ENCODE results near the gene PLEKHN1.
"Not testable (repeated sequence)": the region's sequence is repeated elsewhere in the genome, so short reads cannot be mapped to it uniquely, and the experiment has no call there.

Gene PLEKHN1

DNA sequence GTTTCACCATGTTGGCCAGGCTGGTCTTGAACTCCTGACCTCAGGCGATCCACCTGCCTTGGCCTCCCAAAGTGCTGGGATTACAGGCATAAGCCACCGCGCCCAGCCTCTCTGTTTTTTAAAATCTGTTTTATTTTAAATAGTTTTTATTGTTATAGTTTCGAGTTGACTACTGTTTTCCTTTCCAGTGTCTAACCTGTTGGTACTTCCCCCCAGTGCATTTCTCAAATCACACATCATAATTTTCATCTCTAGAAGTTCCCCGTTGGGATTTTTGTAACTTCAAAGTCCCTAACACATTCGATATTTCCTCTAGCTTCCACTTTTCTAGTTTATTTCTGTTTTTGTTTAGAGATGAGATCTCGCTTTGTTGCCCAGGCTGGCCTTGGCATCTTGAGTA, 26.1 kb downstream of the PLEKHN1 start:
- Histone ChIP-seq H3K27ac (ENCODE audit: low read depth, low read length) (no peak overlapping the region), H3K9ac (ENCODE audit: low read depth, low read length) (no peak overlapping the region), H3K4me1 (ENCODE audit: control insufficient read depth, insufficient read depth, low read length) (no peaks in the 10 kb centered on the region), H3K36me3 (ENCODE audit: control insufficient read depth, insufficient read depth, low read length) (no peaks in the 10 kb centered on the region), H3K4me3 (ENCODE audit: low read depth, low read length) (no peak overlapping the region), H3K27me3 (ENCODE audit: control insufficient read depth, insufficient read depth, low read length) (peaks cover 72% of the 10 kb centered on the region), H3K9me3 (ENCODE audit: control insufficient read depth, insufficient read depth, low read length) (no peaks in the 10 kb centered on the region)

DNA sequence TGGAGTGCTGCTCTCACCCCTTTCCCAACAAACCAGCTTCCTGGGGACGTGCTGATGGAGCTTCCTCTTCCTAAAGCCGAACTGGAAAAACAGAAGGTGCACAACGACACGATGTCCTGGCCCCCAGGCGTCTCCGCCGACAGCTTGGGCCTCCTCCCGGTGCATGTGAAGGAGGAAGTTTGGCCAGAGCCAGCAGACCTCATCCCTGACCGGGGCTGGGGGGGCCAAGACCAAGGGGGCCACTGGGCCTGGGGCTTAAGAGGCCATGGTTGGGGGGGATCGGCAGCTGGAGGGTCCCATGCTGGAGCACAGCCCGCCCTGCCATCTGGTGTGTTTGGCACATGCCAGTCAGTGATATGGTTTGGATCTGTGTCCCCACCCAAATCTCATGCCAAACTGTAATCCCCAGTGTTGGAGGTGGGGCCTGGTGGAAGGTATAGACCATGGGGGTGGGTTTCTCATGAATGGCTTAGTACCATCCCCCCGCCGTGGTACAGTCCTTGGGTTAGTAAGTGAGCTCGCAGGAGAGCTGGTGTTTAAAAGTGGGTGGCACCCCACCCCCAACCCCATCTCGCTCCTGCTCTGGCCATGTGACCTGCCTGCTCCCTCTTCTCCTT, 27.2 kb downstream of the PLEKHN1 start:
- Histone ChIP-seq H3K4me1 (ENCODE audit: control insufficient read depth, insufficient read depth, low read length) (no peaks in the 10 kb centered on the region), H3K9ac (ENCODE audit: low read depth, low read length) (no peak overlapping the region), H3K4me3 (ENCODE audit: low read depth, low read length) (no peak overlapping the region), H3K27me3 (ENCODE audit: control insufficient read depth, insufficient read depth, low read length) (peaks cover 82% of the 10 kb centered on the region), H3K9me3 (ENCODE audit: control insufficient read depth, insufficient read depth, low read length) (no peaks in the 10 kb centered on the region), H3K27ac (ENCODE audit: low read depth, low read length) (no peak overlapping the region), H3K36me3 (ENCODE audit: control insufficient read depth, insufficient read depth, low read length) (no peaks in the 10 kb centered on the region)

DNA sequence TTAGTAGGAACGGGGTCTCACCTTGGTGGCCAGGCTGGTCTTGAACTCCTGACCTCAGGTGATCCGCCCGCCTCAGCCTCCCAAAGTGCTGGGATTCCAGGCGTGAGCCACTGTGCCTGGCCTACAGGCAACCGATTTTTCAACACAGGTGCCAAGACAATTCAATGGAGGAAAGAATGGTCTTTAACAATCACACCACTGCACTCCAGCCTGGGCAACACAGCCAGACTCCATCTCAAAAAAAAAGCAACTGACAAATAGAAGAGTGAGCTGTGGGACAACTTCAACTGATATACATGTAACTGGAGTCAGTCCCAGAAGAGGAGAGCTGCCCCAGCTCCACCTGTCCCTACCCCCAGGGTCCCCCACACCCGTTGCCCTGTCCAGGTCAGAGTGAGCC, 28.3 kb downstream of the PLEKHN1 start:
- H3K4me1 ChIP-seq (ENCODE audit: control insufficient read depth, insufficient read depth, low read length); H3K36me3 ChIP-seq (ENCODE audit: control insufficient read depth, insufficient read depth, low read length); H3K9me3 ChIP-seq (ENCODE audit: control insufficient read depth, insufficient read depth, low read length); H3K9ac ChIP-seq (ENCODE audit: low read depth, low read length); H3K27ac ChIP-seq (ENCODE audit: low read depth, low read length); H3K4me3 ChIP-seq (ENCODE audit: low read depth, low read length): not testable (repeated sequence)
- H3K27me3 ChIP-seq (ENCODE audit: control insufficient read depth, insufficient read depth, low read length): peaks cover 82% of the 10 kb centered on the region

DNA sequence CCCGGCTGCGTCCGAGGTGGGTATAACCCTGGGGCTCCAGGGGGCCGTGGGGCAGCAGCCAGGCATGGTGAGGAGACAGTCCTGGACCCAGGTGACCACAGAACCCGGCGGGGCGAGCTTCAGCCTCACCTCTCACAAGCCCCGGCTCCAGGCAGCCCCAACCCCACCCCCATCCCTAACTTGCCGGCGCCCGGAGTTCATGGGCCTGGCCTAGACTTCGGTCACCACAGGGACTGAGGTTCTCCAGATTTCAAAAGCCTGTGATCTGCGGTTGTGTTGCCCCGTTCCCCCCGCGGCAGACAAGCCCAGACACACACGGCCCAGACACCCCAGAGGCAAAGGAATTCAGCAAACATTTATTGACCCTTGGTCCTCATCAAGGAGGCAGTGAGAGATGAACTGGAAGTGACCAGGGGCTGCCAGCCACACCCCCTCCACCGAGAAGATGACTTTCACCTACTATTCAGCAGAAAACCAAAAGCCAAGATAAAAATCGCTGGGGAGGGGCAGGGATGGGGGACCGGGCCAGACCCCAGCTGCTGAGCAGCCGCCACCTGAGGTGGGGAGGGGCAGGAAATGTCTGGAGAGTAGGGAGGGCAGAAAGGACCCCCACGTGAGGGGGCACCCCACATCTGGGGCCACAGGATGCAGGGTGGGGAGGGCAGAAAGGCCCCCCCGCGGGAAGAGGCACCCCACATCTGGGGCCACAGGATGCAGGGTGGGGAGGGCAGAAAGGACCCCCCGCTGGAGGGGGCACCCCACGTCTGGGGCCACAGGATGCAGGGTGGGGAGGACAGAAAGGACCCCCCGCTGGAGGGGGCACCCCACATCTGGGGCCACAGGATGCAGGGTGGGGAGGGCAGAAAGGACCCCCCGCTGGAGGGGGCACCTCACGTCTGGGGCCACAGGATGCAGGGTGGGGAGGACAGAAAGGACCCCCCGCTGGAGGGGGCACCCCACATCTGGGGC, 29.7 kb downstream of the PLEKHN1 start:
- no peaks in the 10 kb centered on the region for H3K36me3 ChIP-seq (ENCODE audit: control insufficient read depth, insufficient read depth, low read length)
- peaks cover 85% of the 10 kb centered on the region for H3K27me3 ChIP-seq (ENCODE audit: control insufficient read depth, insufficient read depth, low read length)
- H3K9me3 ChIP-seq (ENCODE audit: control insufficient read depth, insufficient read depth, low read length): no peaks in the 10 kb centered on the region
- H3K9ac ChIP-seq (ENCODE audit: low read depth, low read length): no peak overlapping the region
- H3K27ac ChIP-seq (ENCODE audit: low read depth, low read length): no peak overlapping the region
- H3K4me1 ChIP-seq (ENCODE audit: control insufficient read depth, insufficient read depth, low read length): no peaks in the 10 kb centered on the region
- H3K4me3 ChIP-seq (ENCODE audit: low read depth, low read length): no peak overlapping the region

DNA sequence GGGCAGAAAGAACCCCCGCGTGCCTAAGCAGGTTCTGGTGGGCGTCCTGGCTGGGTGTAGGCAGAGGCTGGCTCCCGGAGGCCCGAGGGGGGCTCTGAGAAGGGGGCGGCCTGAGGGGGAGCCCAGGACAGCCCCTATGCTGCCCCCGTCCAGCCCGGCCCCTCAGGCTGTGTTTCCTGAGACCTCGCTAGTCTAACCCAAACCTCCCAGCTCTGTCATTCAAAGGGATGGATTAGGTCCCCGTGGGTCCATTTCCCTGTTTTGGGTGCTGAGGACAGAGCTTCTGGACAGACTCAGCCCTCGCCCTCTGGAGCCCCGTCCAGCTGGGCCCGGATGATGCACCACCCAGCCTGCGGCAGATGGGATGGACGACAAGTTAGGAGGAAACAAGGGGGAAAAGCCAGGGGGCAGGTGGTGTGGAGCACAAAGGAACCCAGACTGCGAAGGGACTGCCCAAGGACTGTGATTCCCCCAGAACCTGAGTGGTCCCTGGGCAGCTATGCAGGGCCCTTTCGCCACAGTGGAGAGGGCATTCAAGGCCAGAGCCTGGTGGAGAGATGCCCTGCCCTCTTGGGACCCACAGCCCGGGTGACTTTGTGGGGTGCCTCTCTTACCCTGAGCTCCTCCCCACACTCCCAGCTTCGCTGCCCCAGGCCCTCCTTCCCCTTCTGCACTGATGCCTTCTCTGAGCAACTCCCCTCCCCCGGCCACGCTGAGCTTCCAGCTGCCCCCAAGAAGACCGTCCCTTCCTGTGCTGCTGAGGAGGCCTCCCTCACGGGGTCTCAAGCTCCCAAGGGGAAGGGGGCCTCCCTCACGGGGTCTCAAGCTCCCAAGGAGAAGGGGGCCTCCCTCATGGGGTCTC, 30.8 kb downstream of the PLEKHN1 start:
- H3K4me3 ChIP-seq (ENCODE audit: low read depth, low read length): no peak overlapping the region
- H3K27ac ChIP-seq (ENCODE audit: low read depth, low read length): no peak overlapping the region
- no peaks in the 10 kb centered on the region for H3K36me3 ChIP-seq (ENCODE audit: control insufficient read depth, insufficient read depth, low read length)
- no peaks in the 10 kb centered on the region for H3K4me1 ChIP-seq (ENCODE audit: control insufficient read depth, insufficient read depth, low read length)
- peaks cover 87% of the 10 kb centered on the region for H3K27me3 ChIP-seq (ENCODE audit: control insufficient read depth, insufficient read depth, low read length)
- no peaks in the 10 kb centered on the region for H3K9me3 ChIP-seq (ENCODE audit: control insufficient read depth, insufficient read depth, low read length)
- no peak overlapping the region for H3K9ac ChIP-seq (ENCODE audit: low read depth, low read length)

DNA sequence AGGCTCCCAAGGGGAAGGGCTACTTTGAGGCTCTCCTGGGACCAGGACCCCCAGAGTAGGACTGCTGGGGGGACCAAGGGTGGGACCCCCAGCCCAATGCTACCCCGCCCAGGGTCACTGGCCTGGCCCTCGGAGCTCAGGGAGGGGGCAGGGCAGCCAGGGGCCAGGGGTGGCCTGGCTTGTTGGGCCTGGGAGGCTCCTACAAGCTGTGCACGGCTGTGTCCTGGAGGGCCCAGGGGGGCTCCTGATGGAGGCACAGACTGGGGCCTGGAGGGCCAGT, 31.4 kb downstream of the PLEKHN1 start:
- H3K27me3 ChIP-seq (ENCODE audit: control insufficient read depth, insufficient read depth, low read length): peaks cover 84% of the 10 kb centered on the region
- H3K9me3 ChIP-seq (ENCODE audit: control insufficient read depth, insufficient read depth, low read length): no peaks in the 10 kb centered on the region
- no peak overlapping the region for H3K4me3 ChIP-seq (ENCODE audit: low read depth, low read length)
- no peaks in the 10 kb centered on the region for H3K36me3 ChIP-seq (ENCODE audit: control insufficient read depth, insufficient read depth, low read length)
- H3K27ac ChIP-seq (ENCODE audit: low read depth, low read length): no peak overlapping the region
- H3K4me1 ChIP-seq (ENCODE audit: control insufficient read depth, insufficient read depth, low read length): no peaks in the 10 kb centered on the region
- no peak overlapping the region for H3K9ac ChIP-seq (ENCODE audit: low read depth, low read length)

DNA sequence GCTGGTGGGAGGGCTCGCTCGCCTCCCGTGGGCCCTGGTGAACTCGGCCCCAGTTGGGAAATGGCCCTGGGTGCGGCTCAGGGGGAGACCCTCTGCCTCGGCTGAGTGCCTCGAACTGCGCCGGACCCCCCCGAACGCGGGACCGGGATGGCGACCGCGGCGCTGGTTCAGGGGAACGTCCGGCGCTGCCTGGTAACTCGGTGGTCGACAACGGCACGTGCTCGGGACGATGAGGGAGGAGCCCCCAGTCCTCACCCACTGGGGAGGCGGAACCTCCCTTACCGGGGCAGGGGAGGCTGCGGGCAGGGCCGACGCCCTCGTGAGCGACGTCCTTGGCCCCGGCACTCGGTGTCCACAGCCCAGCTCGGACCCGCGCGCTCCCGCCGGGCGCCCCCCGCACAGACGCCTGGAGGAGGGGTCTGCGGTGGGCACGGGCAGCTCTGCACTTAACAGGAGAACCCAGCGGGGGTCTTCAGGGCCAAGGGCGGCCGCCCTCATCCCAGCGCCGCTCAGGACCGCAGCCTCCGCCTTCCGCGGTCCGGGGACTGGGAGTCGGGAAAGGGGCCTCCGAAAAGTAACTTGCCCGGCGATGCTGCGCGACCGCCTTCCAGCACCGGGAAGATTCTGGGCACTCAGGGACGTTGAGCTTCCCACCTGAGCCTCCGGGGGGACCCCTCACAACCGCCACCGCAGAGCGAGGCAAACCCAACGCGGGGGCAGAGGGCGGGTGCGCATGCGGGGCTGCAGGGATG, 31.9 kb downstream of the PLEKHN1 start:
- H3K9me3 ChIP-seq (ENCODE audit: control insufficient read depth, insufficient read depth, low read length): no peaks in the 10 kb centered on the region
- H3K36me3 ChIP-seq (ENCODE audit: control insufficient read depth, insufficient read depth, low read length): no peaks in the 10 kb centered on the region
- H3K27me3 ChIP-seq (ENCODE audit: control insufficient read depth, insufficient read depth, low read length): peaks cover 84% of the 10 kb centered on the region
- H3K4me1 ChIP-seq (ENCODE audit: control insufficient read depth, insufficient read depth, low read length): no peaks in the 10 kb centered on the region
- peak overlapping the region; percentile 40; the same call in 1 of the 2 replicates for H3K4me3 ChIP-seq (ENCODE audit: low read depth, low read length)
- H3K9ac ChIP-seq (ENCODE audit: low read depth, low read length): no peak overlapping the region
- no peak overlapping the region for H3K27ac ChIP-seq (ENCODE audit: low read depth, low read length)

DNA sequence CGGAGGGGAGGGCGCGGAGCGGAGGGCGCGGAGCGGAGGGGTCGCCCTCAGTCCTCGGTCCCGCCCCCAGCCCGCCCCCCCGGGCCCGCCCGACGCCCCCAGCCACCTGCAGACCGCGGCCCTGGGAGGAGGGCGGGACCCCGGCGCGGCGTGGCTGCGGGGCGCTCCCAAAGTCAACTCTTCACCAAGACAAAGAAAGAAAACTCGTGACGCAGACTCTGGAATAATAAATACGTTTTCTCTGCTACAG, 32.4 kb downstream of the PLEKHN1 start:
- H3K4me1 ChIP-seq (ENCODE audit: control insufficient read depth, insufficient read depth, low read length): no peaks in the 10 kb centered on the region
- no peaks in the 10 kb centered on the region for H3K9me3 ChIP-seq (ENCODE audit: control insufficient read depth, insufficient read depth, low read length)
- H3K27ac ChIP-seq (ENCODE audit: low read depth, low read length): no peak overlapping the region
- peaks cover 86% of the 10 kb centered on the region for H3K27me3 ChIP-seq (ENCODE audit: control insufficient read depth, insufficient read depth, low read length)
- H3K4me3 ChIP-seq (ENCODE audit: low read depth, low read length): peak overlapping the region; percentile 61; the same call in 1 of the 2 replicates
- no peaks in the 10 kb centered on the region for H3K36me3 ChIP-seq (ENCODE audit: control insufficient read depth, insufficient read depth, low read length)
- no peak overlapping the region for H3K9ac ChIP-seq (ENCODE audit: low read depth, low read length)

DNA sequence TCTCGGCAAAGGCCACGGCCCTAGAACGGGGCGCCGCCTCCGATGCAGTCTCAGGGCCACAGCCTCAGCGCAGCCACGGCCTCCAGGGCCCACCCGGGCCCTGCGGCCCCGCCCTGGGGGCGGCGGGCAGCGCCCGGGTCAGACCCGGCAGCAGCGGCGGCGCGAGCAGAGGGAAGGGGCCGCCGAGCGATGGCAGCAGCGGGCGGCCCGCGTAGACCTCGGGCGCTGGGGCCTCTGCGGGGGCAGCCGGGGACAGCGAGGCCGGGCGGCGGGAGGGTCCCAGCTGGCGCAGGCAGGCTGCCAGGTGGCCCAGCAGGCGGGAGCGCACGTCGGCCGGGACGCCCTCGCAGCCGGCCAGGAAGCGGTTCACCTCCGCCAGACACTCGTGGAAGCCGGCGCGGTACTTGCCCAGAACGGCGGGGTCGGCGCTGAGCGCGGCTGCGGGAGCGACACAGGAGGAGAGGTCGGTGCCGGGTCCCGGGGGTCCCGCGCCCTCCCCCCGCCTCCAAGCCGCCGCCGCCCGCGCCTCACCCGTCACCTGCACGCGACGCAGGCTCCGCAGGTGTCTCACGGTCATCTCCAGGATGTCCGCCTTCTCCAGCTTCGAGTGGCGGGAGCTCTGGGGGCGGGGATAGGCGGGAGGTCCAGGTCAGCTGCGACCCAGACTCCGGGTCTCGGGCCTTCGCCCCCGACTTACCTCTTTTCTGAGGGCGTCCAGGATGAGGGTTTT, 32.9 kb downstream of the PLEKHN1 start:
- H3K36me3 ChIP-seq (ENCODE audit: control insufficient read depth, insufficient read depth, low read length): no peaks in the 10 kb centered on the region
- no peak overlapping the region for H3K9ac ChIP-seq (ENCODE audit: low read depth, low read length)
- no peaks in the 10 kb centered on the region for H3K9me3 ChIP-seq (ENCODE audit: control insufficient read depth, insufficient read depth, low read length)
- peaks cover 87% of the 10 kb centered on the region for H3K27me3 ChIP-seq (ENCODE audit: control insufficient read depth, insufficient read depth, low read length)
- no peaks in the 10 kb centered on the region for H3K4me1 ChIP-seq (ENCODE audit: control insufficient read depth, insufficient read depth, low read length)
- H3K4me3 ChIP-seq (ENCODE audit: low read depth, low read length): peak overlapping the region; percentile 61; the same call in 1 of the 2 replicates
- peak overlapping the region; percentile 51 for H3K27ac ChIP-seq (ENCODE audit: low read depth, low read length)

DNA sequence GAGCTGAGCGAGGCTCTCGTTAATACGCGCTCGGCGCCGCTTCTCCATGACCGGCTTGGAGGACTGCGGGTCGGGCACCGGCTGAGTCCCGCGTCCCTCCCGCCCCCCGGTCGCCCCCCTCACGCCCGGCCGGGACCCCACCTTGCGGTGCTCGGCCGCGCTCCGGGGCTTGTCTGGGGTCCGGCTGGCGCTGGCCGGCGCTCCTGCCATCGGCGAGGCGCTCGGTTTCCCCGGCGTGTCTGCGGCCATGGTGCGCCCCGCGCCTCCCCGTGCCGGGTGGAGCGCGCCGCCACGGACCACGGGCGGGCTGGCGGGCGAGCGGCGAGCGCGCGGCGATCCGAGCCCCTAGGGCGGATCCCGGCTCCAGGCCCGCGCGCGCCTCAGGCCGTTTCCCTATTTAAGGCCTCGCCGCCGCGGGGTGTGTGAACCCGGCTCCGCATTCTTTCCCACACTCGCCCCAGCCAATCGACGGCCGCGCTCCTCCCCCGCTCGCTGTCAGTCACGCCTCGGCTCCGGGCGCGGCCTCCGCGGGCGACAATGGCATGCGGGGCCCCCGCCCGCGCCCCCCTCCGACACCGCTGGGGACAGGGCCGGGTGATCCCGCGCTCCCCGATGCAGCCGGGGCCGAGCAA, 33.6 kb downstream of the PLEKHN1 start, which contains the start of gene HES4:
HES4 (minus strand) TSS at position 373 of the 632 bp plus-strand sequence; CDS start at position 249, 124 bp downstream.
- Histone ChIP-seq H3K27ac (ENCODE audit: low read depth, low read length) (peak within 1 kb of the TSS; percentile 75), H3K4me1 (ENCODE audit: control insufficient read depth, insufficient read depth, low read length) (no peaks in the 10 kb centered on the region; the same call in 1 of the 2 replicates), H3K27me3 (ENCODE audit: control insufficient read depth, insufficient read depth, low read length) (peaks cover 90% of the 10 kb centered on the region), H3K9ac (ENCODE audit: low read depth, low read length) (peak within 1 kb of the TSS; percentile 65; the same call in 1 of the 2 replicates), H3K9me3 (ENCODE audit: control insufficient read depth, insufficient read depth, low read length) (no peaks in the 10 kb centered on the region), H3K36me3 (ENCODE audit: control insufficient read depth, insufficient read depth, low read length) (no peaks in the 10 kb centered on the region), H3K4me3 (ENCODE audit: low read depth, low read length) (peak within 1 kb of the TSS; percentile 61)

Measured in HUES48 (cell line).